ENCODE measurements around the gene CCDC157. TPM values are rescaled to one million over a fixed set of nuclear protein-coding genes. Genes with fewer than 3 reads are reported as not detected.

Gene CCDC157
- total and polyA plus RNA-seq, 7 experiments from 2014 or later, result 1.4 to 6.9 (median 2.3) TPM

- Mint-ChIP-seq H3K36me3 (peaks cover 0 to 2% (median 0%) of the 10 kb centered on the region in 5 donors), H3K4me1 (no peaks in the 10 kb centered on the region), H3K9me3 (no peaks in the 10 kb centered on the region), H3K27me3 (no peaks in the 10 kb centered on the region), H3K4me3 (no peak overlapping the region), H3K27ac (no peak overlapping the region)
- ChIA-PET CTCF (interaction anchor here (0.6 kb wide), 1 partner anchor 113 kb away, joined by 3 read pairs; no protein-coding TSS in a partner anchor), POLR2A (no interaction called here)
- Histone ChIP-seq H3K9me3 (ENCODE audit: control insufficient read depth in 2 of 3, low read length in 3 of 3) (no peaks in the 10 kb centered on the region), H3K27me3 (ENCODE audit: control insufficient read depth in 2 of 2, insufficient read depth in 2 of 2, low read length in 2 of 2) (no peaks in the 10 kb centered on the region), H3K36me3 (ENCODE audit: control insufficient read depth in 2 of 3, insufficient read depth in 3 of 3, low read length in 3 of 3) (no peaks in the 10 kb centered on the region), H3K4me1 (ENCODE audit: control insufficient read depth in 2 of 2, insufficient read depth in 2 of 2, low read length in 2 of 2) (no peaks in the 10 kb centered on the region), H3K4me3 (ENCODE audit: low read length) (no peak overlapping the region), H3K27ac (ENCODE audit: low read depth, low read length) (no peak overlapping the region)
- DNase-seq (no peak), ATAC-seq (no peak)
- intact Hi-C loops (cut with micrococcal nuclease), result no loop called here
These were observed 15.2 kb downstream of the CCDC157 start for GRCh38 chr22:30371981-30372380.

- no peak overlapping the region for H3K27ac ChIP-seq (ENCODE audit: low read depth, low read length)
- no peak for DNase-seq
- peak; percentile 62 for ATAC-seq
- H3K4me3 ChIP-seq (ENCODE audit: low read length), result no peak overlapping the region
- Mint-ChIP-seq H3K36me3 (peaks cover 0 to 2% (median 0%) of the 10 kb centered on the region in 5 donors), H3K27me3 (no peaks in the 10 kb centered on the region), H3K9me3 (no peaks in the 10 kb centered on the region), H3K4me3 (no peak overlapping the region), H3K4me1 (no peaks in the 10 kb centered on the region), H3K27ac (no peak overlapping the region)
- no peaks in the 10 kb centered on the region for H3K27me3 ChIP-seq (ENCODE audit: control insufficient read depth in 2 of 2, insufficient read depth in 2 of 2, low read length in 2 of 2)
- no peaks in the 10 kb centered on the region for H3K4me1 ChIP-seq (ENCODE audit: control insufficient read depth in 2 of 2, insufficient read depth in 2 of 2, low read length in 2 of 2)
- no peaks in the 10 kb centered on the region for H3K36me3 ChIP-seq (ENCODE audit: control insufficient read depth in 2 of 3, insufficient read depth in 3 of 3, low read length in 3 of 3)
- ChIA-PET POLR2A (no interaction called here), CTCF (no interaction called here)
- H3K9me3 ChIP-seq (ENCODE audit: control insufficient read depth in 2 of 3, low read length in 3 of 3), result no peaks in the 10 kb centered on the region
- intact Hi-C loops (cut with micrococcal nuclease), result no loop called here
These were observed 16.1 kb downstream of the CCDC157 start for GRCh38 chr22:30372915-30373314.

- H3K36me3 Mint-ChIP-seq, result peaks cover 0 to 2% (median 0%) of the 10 kb centered on the region in 5 donors
These were observed 16.8 kb downstream of the CCDC157 start for GRCh38 chr22:30373331-30374325.

GRCh38 chr22:30375312-30375849, 18.6 kb downstream of the CCDC157 start:
- ChIA-PET CTCF (interaction anchor here (0.7 kb wide), 1 partner anchor 839 kb away, joined by 5 read pairs; no protein-coding TSS in a partner anchor), POLR2A (no interaction called here)
- DNase-seq (no peak), ATAC-seq (no peak)
- H3K27me3 Mint-ChIP-seq, result no peaks in the 10 kb centered on the region
- H3K9me3 ChIP-seq (ENCODE audit: control insufficient read depth in 2 of 3, low read length in 3 of 3), result no peaks in the 10 kb centered on the region
- no peaks in the 10 kb centered on the region for H3K36me3 ChIP-seq (ENCODE audit: control insufficient read depth in 2 of 3, insufficient read depth in 3 of 3, low read length in 3 of 3)
- H3K4me3 ChIP-seq (ENCODE audit: low read length), result no peak overlapping the region
- no peak overlapping the region for H3K4me3 Mint-ChIP-seq
- H3K4me1 Mint-ChIP-seq, result peaks cover 0 to under 1% (median 0%) of the 10 kb centered on the region in 7 donors
- no peaks in the 10 kb centered on the region for H3K4me1 ChIP-seq (ENCODE audit: control insufficient read depth in 2 of 2, insufficient read depth in 2 of 2, low read length in 2 of 2)
- no peak overlapping the region for H3K27ac Mint-ChIP-seq
- H3K27ac ChIP-seq (ENCODE audit: low read depth, low read length), result no peak overlapping the region
- intact Hi-C loops (cut with micrococcal nuclease), result no loop called here
- no peaks in the 10 kb centered on the region for H3K27me3 ChIP-seq (ENCODE audit: control insufficient read depth in 2 of 2, insufficient read depth in 2 of 2, low read length in 2 of 2)
- H3K9me3 Mint-ChIP-seq, result no peaks in the 10 kb centered on the region
- H3K36me3 Mint-ChIP-seq, result peaks cover 0 to 2% (median 0%) of the 10 kb centered on the region in 5 donors

More at GRCh38 chr22:30373331-30374325, 16.8 kb downstream of the CCDC157 start:
- Mint-ChIP-seq H3K27ac (no peak overlapping the region), H3K27me3 (no peaks in the 10 kb centered on the region), H3K4me3 (no peak overlapping the region), H3K4me1 (no peaks in the 10 kb centered on the region), H3K9me3 (no peaks in the 10 kb centered on the region)
- Histone ChIP-seq H3K9me3 (ENCODE audit: control insufficient read depth in 2 of 3, low read length in 3 of 3) (no peaks in the 10 kb centered on the region), H3K36me3 (ENCODE audit: control insufficient read depth in 2 of 3, insufficient read depth in 3 of 3, low read length in 3 of 3) (no peaks in the 10 kb centered on the region), H3K4me3 (ENCODE audit: low read length) (no peak overlapping the region), H3K27me3 (ENCODE audit: control insufficient read depth in 2 of 2, insufficient read depth in 2 of 2, low read length in 2 of 2) (no peaks in the 10 kb centered on the region), H3K4me1 (ENCODE audit: control insufficient read depth in 2 of 2, insufficient read depth in 2 of 2, low read length in 2 of 2) (no peaks in the 10 kb centered on the region), H3K27ac (ENCODE audit: low read depth, low read length) (no peak overlapping the region)
- ATAC-seq (peak; percentile 10), DNase-seq (no peak)
- ChIA-PET POLR2A (no interaction called here), CTCF (no interaction called here)
- intact Hi-C loops (cut with micrococcal nuclease), result no loop called here

GRCh38 chr22:30380011-30380410, 23.2 kb downstream of the CCDC157 start:
- ChIA-PET CTCF (no interaction called here), POLR2A (no interaction called here)
- Histone ChIP-seq H3K36me3 (ENCODE audit: control insufficient read depth in 2 of 3, insufficient read depth in 3 of 3, low read length in 3 of 3) (no peaks in the 10 kb centered on the region), H3K9me3 (ENCODE audit: control insufficient read depth in 2 of 3, low read length in 3 of 3) (no peaks in the 10 kb centered on the region), H3K4me1 (ENCODE audit: control insufficient read depth in 2 of 2, insufficient read depth in 2 of 2, low read length in 2 of 2) (no peaks in the 10 kb centered on the region), H3K27ac (ENCODE audit: low read depth, low read length) (no peak overlapping the region), H3K27me3 (ENCODE audit: control insufficient read depth in 2 of 2, insufficient read depth in 2 of 2, low read length in 2 of 2) (no peaks in the 10 kb centered on the region), H3K4me3 (ENCODE audit: low read length) (no peak overlapping the region)
- Mint-ChIP-seq H3K27me3 (no peaks in the 10 kb centered on the region), H3K4me3 (no peak overlapping the region), H3K9me3 (no peaks in the 10 kb centered on the region), H3K4me1 (peaks cover 0 to 3% (median 0%) of the 10 kb centered on the region in 7 donors), H3K36me3 (peaks cover 0 to 3% (median 0%) of the 10 kb centered on the region in 5 donors), H3K27ac (no peak overlapping the region)
- intact Hi-C loops (cut with micrococcal nuclease), result no loop called here
- no peak for DNase-seq
- no peak for ATAC-seq

- peaks cover 0 to 2% (median 0%) of the 10 kb centered on the region in 5 donors for H3K36me3 Mint-ChIP-seq
- no peaks in the 10 kb centered on the region for H3K4me1 ChIP-seq (ENCODE audit: control insufficient read depth in 2 of 2, insufficient read depth in 2 of 2, low read length in 2 of 2)
- no peak overlapping the region for H3K4me3 ChIP-seq (ENCODE audit: low read length)
- H3K27ac ChIP-seq (ENCODE audit: low read depth, low read length), result no peak overlapping the region
- DNase-seq (no peak), ATAC-seq (no peak)
- no peaks in the 10 kb centered on the region for H3K9me3 Mint-ChIP-seq
- no peaks in the 10 kb centered on the region for H3K36me3 ChIP-seq (ENCODE audit: control insufficient read depth in 2 of 3, insufficient read depth in 3 of 3, low read length in 3 of 3)
- CTCF ChIA-PET, result interaction anchor here (1.4 to 4.0 kb wide), 2 partner anchors 43 to 93 kb away, joined by 5 to 33 read pairs; partner anchors contain the start of gene CASTOR1
- H3K4me3 Mint-ChIP-seq, result no peak overlapping the region
- no peaks in the 10 kb centered on the region for H3K27me3 ChIP-seq (ENCODE audit: control insufficient read depth in 2 of 2, insufficient read depth in 2 of 2, low read length in 2 of 2)
- POLR2A ChIA-PET, result interaction anchor here (1.2 to 1.3 kb wide), 2 partner anchors 17 to 43 kb away, joined by 3 to 4 read pairs; no protein-coding TSS in a partner anchor
- no peaks in the 10 kb centered on the region for H3K27me3 Mint-ChIP-seq
- H3K27ac Mint-ChIP-seq, result peak overlapping the region in 1 of 9 donors; percentile 12
- H3K9me3 ChIP-seq (ENCODE audit: control insufficient read depth in 2 of 3, low read length in 3 of 3), result no peaks in the 10 kb centered on the region
- intact Hi-C loops (cut with micrococcal nuclease), result no loop called here
- peaks cover 2 to 7% (median 3%) of the 10 kb centered on the region in 7 donors for H3K4me1 Mint-ChIP-seq
These were observed 24.5 kb downstream of the CCDC157 start for GRCh38 chr22:30381264-30381663.

Measured in naive thymus-derived CD4-positive, alpha-beta T cell (primary cell).